Measurements from ENCODE around the gene HGFAC.

The HGFAC gene

DNA sequence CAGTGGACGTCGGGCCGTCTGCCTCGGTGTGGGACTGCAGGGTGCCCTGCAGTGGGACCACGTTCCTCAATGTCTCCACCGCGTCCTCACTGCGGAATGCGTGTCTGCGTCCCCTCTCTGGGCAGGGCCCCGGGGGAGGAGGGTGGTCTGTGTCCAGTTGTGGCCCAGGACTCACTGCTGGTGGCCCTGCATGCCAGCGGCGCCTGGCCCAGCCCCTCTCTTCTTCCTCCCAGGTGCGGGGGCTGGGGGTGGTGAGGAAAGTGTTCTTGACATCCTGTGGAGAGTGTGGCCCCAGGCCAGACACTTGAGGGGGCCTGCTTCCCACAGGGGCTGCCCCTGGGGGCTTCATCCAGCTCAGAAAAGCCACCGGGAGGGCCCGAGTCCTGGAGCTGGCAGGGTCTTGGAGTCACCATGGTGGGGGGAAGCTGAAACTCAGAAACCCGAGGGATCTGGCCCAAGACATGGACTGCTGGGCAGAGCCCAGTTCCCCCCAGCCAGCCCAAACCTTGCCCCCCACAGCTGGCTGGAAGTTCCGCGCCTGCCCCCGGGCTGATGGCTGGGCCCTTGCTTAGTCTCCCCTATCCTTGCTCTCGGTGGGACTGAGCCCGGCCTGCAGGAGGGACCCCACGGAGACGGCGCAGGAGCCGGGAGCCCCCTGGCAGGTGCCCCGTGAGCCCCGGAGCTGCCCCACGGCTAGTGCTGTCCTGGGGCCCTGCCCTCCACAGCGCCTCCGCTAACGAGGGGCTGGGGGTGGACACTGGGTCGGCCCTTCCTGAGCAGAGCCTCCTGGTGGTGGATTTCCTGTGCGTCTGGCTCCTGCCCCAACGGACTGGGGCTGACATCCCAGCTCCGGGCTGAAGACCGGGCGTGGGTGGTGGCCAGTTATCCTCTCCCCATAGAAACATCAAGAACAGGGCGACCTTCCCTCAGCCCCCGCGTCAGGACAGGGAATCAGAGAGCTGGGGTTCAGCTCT, 24.2 kb downstream of the HGFAC start:
- no peaks in the 10 kb centered on the region for H3K36me3 ChIP-seq (ENCODE audit: control insufficient read depth in 1 of 2, insufficient read depth in 2 of 2, low read depth in 1 of 2, low read length in 2 of 2)
- no peak overlapping the region for H3K14ac ChIP-seq (ENCODE audit: low read length in 2 of 2)
- no peak overlapping the region for H3K4me3 ChIP-seq (ENCODE audit: insufficient read depth in 1 of 2, low read depth in 1 of 2, low read length in 2 of 2)
- H2BK120ac ChIP-seq (ENCODE audit: low read depth, low read length) = no peak overlapping the region
- no peaks in the 10 kb centered on the region for H3K9me3 ChIP-seq (ENCODE audit: control insufficient read depth, low read length)
- peaks cover 18% of the 10 kb centered on the region for H3K4me1 ChIP-seq (ENCODE audit: control insufficient read depth, insufficient read depth, low read depth, low read length)
- H4K91ac ChIP-seq (ENCODE audit: low read length) = no peak overlapping the region
- DNase-seq = no peak
- H3K9ac ChIP-seq (ENCODE audit: low read length) = no peak overlapping the region
- H4K8ac ChIP-seq (ENCODE audit: low read length) = no peak overlapping the region
- H2BK15ac ChIP-seq (ENCODE audit: low read depth, poor library complexity, severe bottlenecking) = no peak overlapping the region
- H3K4ac ChIP-seq (ENCODE audit: low read depth in 1 of 2, low read length in 2 of 2) = no peak overlapping the region
- 82% methylated on average over 38 of the region's 41 CpGs for WGBS
- H3K4me2 ChIP-seq (ENCODE audit: low read length, poor library complexity, severe bottlenecking) = no peak overlapping the region
- H3K27ac ChIP-seq (ENCODE audit: low read length, poor library complexity, severe bottlenecking) = no peak overlapping the region
- no peak overlapping the region for H2BK12ac ChIP-seq (ENCODE audit: low read length in 2 of 2)
- no peak overlapping the region for H2AFZ ChIP-seq (ENCODE audit: low read depth, low read length)
- H3K27me3 ChIP-seq (ENCODE audit: control insufficient read depth in 1 of 2, insufficient read depth in 1 of 2, low read length in 2 of 2) = peaks cover 36 to 72% of the 10 kb centered on the region in 2 experiments
- no peak overlapping the region for H2BK5ac ChIP-seq (ENCODE audit: low read depth, low read length, poor library complexity, severe bottlenecking)
- H2AK5ac ChIP-seq (ENCODE audit: low read length, severe bottlenecking) = no peak overlapping the region
- no peak overlapping the region for H3K23ac ChIP-seq (ENCODE audit: low read length in 2 of 2)
- no peaks in the 10 kb centered on the region for H3K79me1 ChIP-seq (replicated peaks; ENCODE audit: low read length, poor library complexity, severe bottlenecking)
- no peak overlapping the region for H3K18ac ChIP-seq (ENCODE audit: low read depth in 1 of 2, low read length in 2 of 2)

DNA sequence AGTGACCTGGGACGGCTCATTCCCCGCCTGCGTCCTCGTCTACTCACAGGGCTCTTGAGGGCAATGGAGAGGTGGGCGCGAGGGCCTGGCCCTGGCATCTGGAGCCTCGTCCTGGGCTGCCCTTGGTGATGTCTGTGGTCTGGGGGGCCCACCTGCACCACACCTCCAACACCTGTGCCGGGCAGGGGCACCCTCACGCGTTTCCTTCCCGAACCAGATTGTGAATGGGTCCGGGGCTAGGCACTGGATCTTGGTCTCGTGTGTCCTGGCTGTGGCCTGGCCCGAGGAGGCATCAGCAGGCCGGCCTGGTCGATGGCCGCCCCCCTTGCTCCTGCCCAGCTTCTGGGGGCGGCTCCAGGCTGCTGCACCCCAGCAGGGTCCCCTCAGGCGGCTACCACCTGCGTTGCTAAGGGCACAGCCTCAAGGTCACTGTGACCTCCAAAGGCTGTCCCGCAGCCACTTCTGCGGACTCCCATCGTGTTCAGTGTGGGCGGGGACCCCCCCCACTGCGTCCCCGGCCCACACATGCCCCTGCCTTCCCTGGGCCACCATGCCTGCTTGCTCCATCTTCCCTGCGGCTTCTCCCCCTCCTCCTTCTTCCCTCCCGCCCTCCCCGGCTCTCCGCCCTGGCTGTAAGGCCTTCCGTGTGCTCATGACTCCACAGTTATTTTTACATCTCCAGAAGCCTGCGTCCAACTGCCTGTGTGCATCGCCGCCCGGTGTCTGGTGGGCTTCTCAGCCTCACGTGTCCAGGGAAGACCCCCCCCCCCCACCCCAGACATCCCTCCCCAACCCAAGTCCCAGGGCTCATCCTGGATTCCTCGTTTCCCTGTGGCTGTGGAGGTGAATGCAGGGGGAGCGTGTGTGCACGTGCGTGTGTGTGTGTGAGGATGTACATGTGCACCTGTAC, 25.2 kb downstream of the HGFAC start:
- no peak for DNase-seq
- Histone ChIP-seq H2BK12ac (ENCODE audit: low read length in 2 of 2) (no peak overlapping the region), H3K4ac (ENCODE audit: low read depth in 1 of 2, low read length in 2 of 2) (no peak overlapping the region), H4K91ac (ENCODE audit: low read length) (no peak overlapping the region), H3K4me2 (ENCODE audit: low read length, poor library complexity, severe bottlenecking) (no peak overlapping the region), H3K4me1 (ENCODE audit: control insufficient read depth, insufficient read depth, low read depth, low read length) (peaks cover 12% of the 10 kb centered on the region), H3K27ac (ENCODE audit: low read length, poor library complexity, severe bottlenecking) (no peak overlapping the region), H3K36me3 (ENCODE audit: control insufficient read depth in 1 of 2, insufficient read depth in 2 of 2, low read depth in 1 of 2, low read length in 2 of 2) (no peaks in the 10 kb centered on the region), H2BK5ac (ENCODE audit: low read depth, low read length, poor library complexity, severe bottlenecking) (no peak overlapping the region), H3K9ac (ENCODE audit: low read length) (no peak overlapping the region), H2AFZ (ENCODE audit: low read depth, low read length) (no peak overlapping the region), H3K23ac (ENCODE audit: low read length in 2 of 2) (no peak overlapping the region), H3K18ac (ENCODE audit: low read depth in 1 of 2, low read length in 2 of 2) (no peak overlapping the region), H3K14ac (ENCODE audit: low read length in 2 of 2) (no peak overlapping the region), H3K9me3 (ENCODE audit: control insufficient read depth, low read length) (no peaks in the 10 kb centered on the region), H3K4me3 (ENCODE audit: insufficient read depth in 1 of 2, low read depth in 1 of 2, low read length in 2 of 2) (no peak overlapping the region), H3K79me1 (replicated peaks; ENCODE audit: low read length, poor library complexity, severe bottlenecking) (no peaks in the 10 kb centered on the region), H2BK15ac (ENCODE audit: low read depth, poor library complexity, severe bottlenecking) (no peak overlapping the region), H2BK120ac (ENCODE audit: low read depth, low read length) (no peak overlapping the region), H2AK5ac (ENCODE audit: low read length, severe bottlenecking) (no peak overlapping the region), H4K8ac (ENCODE audit: low read length) (no peak overlapping the region), H3K27me3 (ENCODE audit: control insufficient read depth in 1 of 2, insufficient read depth in 1 of 2, low read length in 2 of 2) (peaks cover 30 to 66% of the 10 kb centered on the region in 2 experiments)
- WGBS = 89% methylated on average over 35 of the region's 40 CpGs

DNA sequence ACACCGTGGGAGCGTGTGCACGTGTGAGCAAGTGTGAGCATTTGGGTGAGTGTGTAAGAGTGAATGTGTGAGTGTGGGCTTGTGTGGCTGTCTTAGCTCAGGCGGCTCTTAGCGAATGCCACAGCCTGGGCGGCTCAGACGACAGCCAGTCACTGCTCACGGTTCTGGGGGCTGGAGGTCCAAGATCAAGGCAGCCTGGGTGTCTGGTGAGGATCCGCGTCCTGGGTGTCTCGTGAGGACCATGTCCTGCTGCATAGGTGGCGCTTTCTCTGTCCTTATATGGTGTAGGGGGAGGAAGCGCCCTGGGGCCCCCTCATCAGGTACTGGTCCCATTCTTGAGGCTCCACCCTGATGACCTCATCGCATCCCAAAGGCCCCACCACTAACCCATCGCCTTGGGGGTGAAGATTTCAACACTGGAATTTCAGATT, 25.8 kb downstream of the HGFAC start:
- peaks cover 12% of the 10 kb centered on the region for H3K4me1 ChIP-seq (ENCODE audit: control insufficient read depth, insufficient read depth, low read depth, low read length)
- no peak for DNase-seq
- H2AFZ ChIP-seq (ENCODE audit: low read depth, low read length) = no peak overlapping the region
- no peak overlapping the region for H4K91ac ChIP-seq (ENCODE audit: low read length)
- no peak overlapping the region for H3K23ac ChIP-seq (ENCODE audit: low read length in 2 of 2)
- no peaks in the 10 kb centered on the region for H3K9me3 ChIP-seq (ENCODE audit: control insufficient read depth, low read length)
- no peak overlapping the region for H2BK15ac ChIP-seq (ENCODE audit: low read depth, poor library complexity, severe bottlenecking)
- H3K79me1 ChIP-seq (replicated peaks; ENCODE audit: low read length, poor library complexity, severe bottlenecking) = no peaks in the 10 kb centered on the region
- H2BK12ac ChIP-seq (ENCODE audit: low read length in 2 of 2) = no peak overlapping the region
- H2BK120ac ChIP-seq (ENCODE audit: low read depth, low read length) = no peak overlapping the region
- WGBS = 85% methylated on average over 15 of the region's 15 CpGs
- no peak overlapping the region for H3K4ac ChIP-seq (ENCODE audit: low read depth in 1 of 2, low read length in 2 of 2)
- peaks cover 23 to 59% of the 10 kb centered on the region in 2 experiments for H3K27me3 ChIP-seq (ENCODE audit: control insufficient read depth in 1 of 2, insufficient read depth in 1 of 2, low read length in 2 of 2)
- H3K18ac ChIP-seq (ENCODE audit: low read depth in 1 of 2, low read length in 2 of 2) = no peak overlapping the region
- H3K4me2 ChIP-seq (ENCODE audit: low read length, poor library complexity, severe bottlenecking) = no peak overlapping the region
- H3K4me3 ChIP-seq (ENCODE audit: insufficient read depth in 1 of 2, low read depth in 1 of 2, low read length in 2 of 2) = no peak overlapping the region
- no peak overlapping the region for H3K14ac ChIP-seq (ENCODE audit: low read length in 2 of 2)
- H2BK5ac ChIP-seq (ENCODE audit: low read depth, low read length, poor library complexity, severe bottlenecking) = no peak overlapping the region
- H3K27ac ChIP-seq (ENCODE audit: low read length, poor library complexity, severe bottlenecking) = no peak overlapping the region
- no peak overlapping the region for H4K8ac ChIP-seq (ENCODE audit: low read length)
- H2AK5ac ChIP-seq (ENCODE audit: low read length, severe bottlenecking) = no peak overlapping the region
- no peak overlapping the region for H3K9ac ChIP-seq (ENCODE audit: low read length)
- no peaks in the 10 kb centered on the region for H3K36me3 ChIP-seq (ENCODE audit: control insufficient read depth in 1 of 2, insufficient read depth in 2 of 2, low read depth in 1 of 2, low read length in 2 of 2)

DNA sequence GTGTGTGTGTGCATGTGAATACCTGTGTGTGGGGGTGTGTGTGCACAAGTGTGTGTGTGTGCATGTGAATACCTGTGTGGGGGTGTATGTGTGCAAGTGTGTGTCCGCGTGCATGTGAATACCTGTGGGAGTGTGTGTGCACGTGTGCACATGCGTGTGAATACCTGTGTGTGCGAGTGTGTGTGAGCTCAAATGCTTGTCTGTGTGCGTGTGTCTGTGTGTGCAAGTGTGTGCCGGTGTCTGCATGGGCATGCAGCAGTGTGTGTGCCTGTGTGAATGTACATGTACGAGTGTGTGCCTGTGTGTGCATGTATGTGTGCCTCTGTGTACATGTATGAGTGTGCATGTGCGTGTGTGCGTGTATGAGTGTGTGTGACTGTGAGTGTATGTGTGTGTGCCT, 26.4 kb downstream of the HGFAC start:
- no peak for DNase-seq
- H3K4me1 ChIP-seq (ENCODE audit: control insufficient read depth, insufficient read depth, low read depth, low read length) = peaks cover 8% of the 10 kb centered on the region
- no peak overlapping the region for H2BK12ac ChIP-seq (ENCODE audit: low read length in 2 of 2)
- H3K14ac ChIP-seq (ENCODE audit: low read length in 2 of 2) = no peak overlapping the region
- H2BK15ac ChIP-seq (ENCODE audit: low read depth, poor library complexity, severe bottlenecking) = no peak overlapping the region
- peak overlapping the region; percentile 3 for H4K91ac ChIP-seq (ENCODE audit: low read length)
- no peaks in the 10 kb centered on the region for H3K79me1 ChIP-seq (replicated peaks; ENCODE audit: low read length, poor library complexity, severe bottlenecking)
- H3K23ac ChIP-seq (ENCODE audit: low read length in 2 of 2) = no peak overlapping the region
- no peak overlapping the region for H2BK5ac ChIP-seq (ENCODE audit: low read depth, low read length, poor library complexity, severe bottlenecking)
- no peaks in the 10 kb centered on the region for H3K9me3 ChIP-seq (ENCODE audit: control insufficient read depth, low read length)
- H3K27me3 ChIP-seq (ENCODE audit: control insufficient read depth in 1 of 2, insufficient read depth in 1 of 2, low read length in 2 of 2) = peaks cover 21 to 57% of the 10 kb centered on the region in 2 experiments
- no peak overlapping the region for H3K4me2 ChIP-seq (ENCODE audit: low read length, poor library complexity, severe bottlenecking)
- no peaks in the 10 kb centered on the region for H3K36me3 ChIP-seq (ENCODE audit: control insufficient read depth in 1 of 2, insufficient read depth in 2 of 2, low read depth in 1 of 2, low read length in 2 of 2)
- WGBS = 95% methylated on average over 10 of the region's 10 CpGs
- H3K9ac ChIP-seq (ENCODE audit: low read length) = no peak overlapping the region
- no peak overlapping the region for H2AK5ac ChIP-seq (ENCODE audit: low read length, severe bottlenecking)
- H4K8ac ChIP-seq (ENCODE audit: low read length) = no peak overlapping the region
- H2AFZ ChIP-seq (ENCODE audit: low read depth, low read length) = no peak overlapping the region
- H2BK120ac ChIP-seq (ENCODE audit: low read depth, low read length) = no peak overlapping the region
- no peak overlapping the region for H3K27ac ChIP-seq (ENCODE audit: low read length, poor library complexity, severe bottlenecking)
- no peak overlapping the region for H3K4ac ChIP-seq (ENCODE audit: low read depth in 1 of 2, low read length in 2 of 2)
- no peak overlapping the region for H3K18ac ChIP-seq (ENCODE audit: low read depth in 1 of 2, low read length in 2 of 2)
- H3K4me3 ChIP-seq (ENCODE audit: insufficient read depth in 1 of 2, low read depth in 1 of 2, low read length in 2 of 2) = no peak overlapping the region
